Measurements from ENCODE around the gene ATG16L1.

DNA sequence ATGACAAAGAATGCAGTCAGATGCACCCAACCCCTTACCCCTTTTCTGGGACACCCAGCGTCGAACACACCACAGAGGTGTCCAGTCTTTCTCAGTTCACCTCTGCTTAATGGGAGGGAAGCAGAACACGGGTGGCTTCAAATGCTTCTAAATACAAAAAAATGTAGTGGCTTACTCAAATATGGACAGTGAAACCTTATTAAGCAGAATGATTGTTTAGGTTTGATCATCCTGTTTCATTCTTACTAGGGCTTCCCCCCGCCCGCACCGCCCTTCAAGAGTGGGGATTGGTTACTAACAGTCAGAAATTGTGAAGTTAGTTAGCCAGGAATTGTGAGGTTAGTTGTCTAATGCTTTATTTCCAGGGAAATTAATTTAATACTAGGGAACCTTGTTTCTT is 21.6 kb downstream of the ATG16L1 start:
- TF ChIP-seq POLR2A (IDR thresholded peaks at IDR 0.05) = no peak
- TF ChIP-seq, protein P1, sequence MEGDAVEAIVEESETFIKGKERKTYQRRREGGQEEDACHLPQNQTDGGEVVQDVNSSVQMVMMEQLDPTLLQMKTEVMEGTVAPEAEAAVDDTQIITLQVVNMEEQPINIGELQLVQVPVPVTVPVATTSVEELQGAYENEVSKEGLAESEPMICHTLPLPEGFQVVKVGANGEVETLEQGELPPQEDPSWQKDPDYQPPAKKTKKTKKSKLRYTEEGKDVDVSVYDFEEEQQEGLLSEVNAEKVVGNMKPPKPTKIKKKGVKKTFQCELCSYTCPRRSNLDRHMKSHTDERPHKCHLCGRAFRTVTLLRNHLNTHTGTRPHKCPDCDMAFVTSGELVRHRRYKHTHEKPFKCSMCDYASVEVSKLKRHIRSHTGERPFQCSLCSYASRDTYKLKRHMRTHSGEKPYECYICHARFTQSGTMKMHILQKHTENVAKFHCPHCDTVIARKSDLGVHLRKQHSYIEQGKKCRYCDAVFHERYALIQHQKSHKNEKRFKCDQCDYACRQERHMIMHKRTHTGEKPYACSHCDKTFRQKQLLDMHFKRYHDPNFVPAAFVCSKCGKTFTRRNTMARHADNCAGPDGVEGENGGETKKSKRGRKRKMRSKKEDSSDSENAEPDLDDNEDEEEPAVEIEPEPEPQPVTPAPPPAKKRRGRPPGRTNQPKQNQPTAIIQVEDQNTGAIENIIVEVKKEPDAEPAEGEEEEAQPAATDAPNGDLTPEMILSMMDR (IDR thresholded peaks at IDR 0.05) = no peak
- TF ChIP-seq EP300 (IDR thresholded peaks at IDR 0.05) = no peak
